A549 (cell line): Measurements from ENCODE around the gene PSG2. TPM values are rescaled to one million over a fixed set of nuclear protein-coding genes. Genes with fewer than 3 reads are reported as not detected.

ENCODE experiments used
- ATAC-seq, 2 experiments: fragments of 200-7000 bp in 1 of 2; fragments of >200 bp in 1 of 2; cut with Nextera tagmentation in 1 of 2; cut with Tn5 transposase in 1 of 2; 3 replicates each; pipeline versions ENCODE4 v1.8.0 to v1.9.1; 2018 to 2020; ENCODE audit warnings: mild to moderate bottlenecking in 1 of 2, moderate library complexity in 1 of 2
- CTCF ChIA-PET: fragments of 300-600 bp; sonication (Branson Sonifier 250); formaldehyde crosslinking; extraction: SDS; loops from one replicate; lab custom pipeline; 2021; ENCODE audit warnings: antibody characterized with exemption, inconsistent platforms; lab: Yijun Ruan, JAX
- POLR2A ChIA-PET: fragments of 350-600 bp; formaldehyde crosslinking; extraction: SDS; loops from one replicate; lab custom pipeline; 2021; ENCODE audit warnings: antibody characterized with exemption, inconsistent platforms; lab: Yijun Ruan, JAX
- DNase-seq, 2 experiments: peaks; one replicate each; pipeline versions ENCODE4 v3.0.0 to v3.0.0-alpha.2; 2011 to 2016; ENCODE audit warnings: low read depth in 1 of 2, low spot score in 1 of 2
- FAIRE-seq: peaks from 2 replicates; lab custom pipeline; 2011; peaks lifted over from hg19 to GRCh38; lab: Jason Lieb, UNC
- H3K27ac ChIP-seq, 2 experiments: fragments of >200 bp; sonication (Bioruptor Twin); formaldehyde crosslinking; 3 replicates each; pipeline ENCODE4 v1.5.1; 2016 to 2017
- H3K4me1 ChIP-seq: fragments of >200 bp; sonication (Bioruptor Twin); formaldehyde crosslinking; 3 replicates; pipeline ENCODE4 v1.6.1; 2016
- H3K4me2 ChIP-seq: fragments of >200 bp; sonication (Bioruptor Twin); formaldehyde crosslinking; 3 replicates; pipeline ENCODE4 v1.6.1; 2016
- H3K4me3 ChIP-seq: fragments of >200 bp; sonication (Bioruptor Twin); formaldehyde crosslinking; 3 replicates; pipeline ENCODE4 v1.5.1; 2016
- H3K9me3 ChIP-seq: fragments of >200 bp; sonication (Bioruptor Twin); formaldehyde crosslinking; 3 replicates; pipeline ENCODE4 v1.6.1; 2016
- BHLHE40 ChIP-seq: IDR thresholded peaks from 2 replicates; pipeline ENCODE4 v1.6.1; 2012; ENCODE audit warnings: low read depth, low read length, inconsistent platforms
- CEBPB ChIP-seq, 2 experiments: fragments of >200 bp in 1 of 2; sonication (Bioruptor Twin) in 1 of 2; formaldehyde crosslinking in 1 of 2; IDR thresholded peaks; 2 replicates each; pipeline ENCODE4 v1.6.1; 2012 to 2016
- EHF ChIP-seq: fragments of 250-450 bp; sonication (Bioruptor Pico); IDR thresholded peaks from 2 replicates; pipeline ENCODE4 v1.5.0; 2020; ENCODE audit warnings: mild to moderate bottlenecking
- ESRRA ChIP-seq: fragments of 150-350 bp; IDR thresholded peaks from 2 replicates; pipeline ENCODE4 v1.6.1; 2014; ENCODE audit warnings: mild to moderate bottlenecking, low read length, borderline replicate concordance
- FOSL2 ChIP-seq, 2 experiments: fragments of 450-650 bp in 1 of 2; fragments of >200 bp in 1 of 2; sonication (Bioruptor Twin) in 1 of 2; formaldehyde crosslinking; IDR thresholded peaks; 2 replicates each; pipeline versions ENCODE4 v1.5.0 to v1.6.1; 2016 to 2020; ENCODE audit warnings: mild to moderate bottlenecking in 1 of 2, moderate library complexity in 1 of 2
- HEYL ChIP-seq: fragments of 250-450 bp; sonication (Bioruptor Pico); IDR thresholded peaks from 2 replicates; pipeline ENCODE4 v1.8.0; 2021; ENCODE audit warnings: mild to moderate bottlenecking, moderate library complexity
- HOXB5 ChIP-seq: fragments of 250-450 bp; sonication (Bioruptor Pico); IDR thresholded peaks from 2 replicates; pipeline ENCODE4 v1.5.0; 2020; ENCODE audit warnings: mild to moderate bottlenecking, moderate library complexity
- JUN ChIP-seq, 2 experiments: fragments of >200 bp; sonication (Bioruptor Twin); formaldehyde crosslinking; IDR thresholded peaks; 2 replicates in 1 of 2; 3 replicates in 1 of 2; pipeline ENCODE4 v1.6.1; 2016 to 2017
- MAFK ChIP-seq: fragments of 450-650 bp; IDR thresholded peaks from 2 replicates; pipeline ENCODE4 v1.6.1; 2014; ENCODE audit not compliant: partially characterized antibody
- MAZ ChIP-seq: fragments of 150-350 bp; IDR thresholded peaks from 2 replicates; pipeline ENCODE4 v1.6.1; 2014; ENCODE audit warnings: antibody characterized with exemption, low read depth, low read length, borderline replicate concordance
- MYC ChIP-seq: IDR thresholded peaks from 2 replicates; pipeline ENCODE4 v1.6.1; 2012; ENCODE audit warnings: mild to moderate bottlenecking, inconsistent platforms, low read length, improper control_type of control experiment, borderline replicate concordance
- POLR2AphosphoS2 ChIP-seq: conservative IDR thresholded peaks from 2 replicates; pipeline ENCODE4 v1.6.1; 2012; ENCODE audit warnings: low read length, improper control_type of control experiment, inconsistent platforms
- RARB ChIP-seq: fragments of 250-450 bp; sonication (Bioruptor Pico); IDR thresholded peaks from 2 replicates; pipeline ENCODE4 v1.8.0; 2021; ENCODE audit warnings: mild to moderate bottlenecking, moderate library complexity
- RNF2 ChIP-seq: fragments of 200-600 bp; sonication (generic); IDR thresholded peaks from 2 replicates; pipeline ENCODE4 v1.6.1; 2016; ENCODE audit warnings: low read depth, mild to moderate bottlenecking, antibody characterized with exemption, moderate library complexity, borderline replicate concordance
- SMC3 ChIP-seq: fragments of >200 bp; sonication (Bioruptor Twin); formaldehyde crosslinking; IDR thresholded peaks from 3 replicates; pipeline ENCODE4 v1.6.1; 2018; ENCODE audit warnings: inconsistent platforms
- SREBF2 ChIP-seq: fragments of 450-650 bp; IDR thresholded peaks from 2 replicates; pipeline ENCODE4 v1.6.1; 2014; ENCODE audit warnings: mild to moderate bottlenecking, moderate library complexity
- ZC3H11A ChIP-seq: fragments of 450-650 bp; IDR thresholded peaks from 2 replicates; pipeline ENCODE4 v1.6.1; 2014; ENCODE audit warnings: antibody characterized with exemption, mild to moderate bottlenecking
- ZNF302 ChIP-seq: fragments of 250-450 bp; sonication (Bioruptor Pico); IDR thresholded peaks from 2 replicates; pipeline ENCODE4 v1.9.0; 2021; ENCODE audit warnings: inconsistent platforms, mild to moderate bottlenecking, moderate library complexity
- WGBS: methylation state at CpG from one replicate; pipeline ENCODE4 v1.1.6; 2017; ENCODE audit errors: missing lambda C conversion rate; 5-methylcytosine and 5-hydroxymethylcytosine counted together
- polyA plus RNA-seq, 4 experiments: library from polyadenylated mRNA; depleted of rRNA in 3 of 4; stranded (reverse); fragments of >200 nt; fragmentation: RNase III in 1 of 4; extraction: RNeasy Plus Mini Kit Qiagen cat#74134 plus additional on column Dnase treatment in 1 of 4; gene quantifications; 2 replicates in 3 of 4; 3 replicates in 1 of 4; pipeline ENCODE4 v1.2.3, GENCODE V29; 2011 to 2017
- TF ChIP-seq, protein P1 (sequence below): fragments of 450-650 bp; IDR thresholded peaks from 2 replicates; pipeline ENCODE4 v1.6.1; 2014; ENCODE audit warnings: antibody characterized with exemption
- TF ChIP-seq, protein P2 (sequence below): fragments of 200-600 bp; sonication (generic); IDR thresholded peaks from 2 replicates; pipeline ENCODE4 v1.6.1; 2016; ENCODE audit warnings: antibody characterized with exemption, mild to moderate bottlenecking, moderate library complexity
- TF ChIP-seq, protein P3 (sequence below): fragments of >200 bp; sonication (Bioruptor Twin); formaldehyde crosslinking; IDR thresholded peaks from 2 replicates; pipeline ENCODE4 v1.6.1; 2016
- TF ChIP-seq, protein P4 (sequence below): fragments of 250-450 bp; sonication (Bioruptor Pico); IDR thresholded peaks from 2 replicates; pipeline ENCODE4 v1.5.0; 2021; ENCODE audit warnings: mild to moderate bottlenecking, moderate library complexity, borderline replicate concordance
- TF ChIP-seq, protein P5 (sequence below): fragments of 250-450 bp; sonication (Bioruptor Pico); IDR thresholded peaks from 2 replicates; pipeline ENCODE4 v1.5.0; 2020; ENCODE audit warnings: low read depth, mild to moderate bottlenecking, moderate library complexity
- TF ChIP-seq, protein P6 (sequence below): fragments of >200 bp; sonication (Bioruptor Twin); formaldehyde crosslinking; IDR thresholded peaks from 3 replicates; pipeline ENCODE4 v1.6.1; 2016

Gene PSG2
- polyA plus RNA-seq, 2 of the 4 experiments (the other 2 are of a cell fraction), result not detected

DNA sequence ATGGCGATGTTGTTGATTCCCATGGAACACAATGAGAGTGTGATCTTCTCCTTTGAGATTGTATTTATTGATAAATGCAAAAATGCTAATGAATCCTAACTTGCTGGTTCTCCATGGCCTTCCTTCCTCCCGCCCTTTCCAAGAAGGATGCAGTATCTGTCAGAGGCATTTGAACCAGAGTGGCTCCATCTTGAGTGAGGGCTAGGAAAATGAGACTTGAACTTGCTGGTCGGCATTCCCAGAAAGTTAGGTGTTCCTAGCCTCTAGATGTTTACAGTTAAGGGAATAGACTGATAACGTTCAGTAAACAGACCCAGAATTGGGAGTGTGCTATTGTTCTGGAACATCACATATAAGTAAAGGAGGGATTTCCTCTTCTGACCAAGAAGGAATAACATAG lies 44.2 kb upstream of the PSG2 start (continued):
- TF ChIP-seq MAZ, result no peak
- TF ChIP-seq, protein P1, sequence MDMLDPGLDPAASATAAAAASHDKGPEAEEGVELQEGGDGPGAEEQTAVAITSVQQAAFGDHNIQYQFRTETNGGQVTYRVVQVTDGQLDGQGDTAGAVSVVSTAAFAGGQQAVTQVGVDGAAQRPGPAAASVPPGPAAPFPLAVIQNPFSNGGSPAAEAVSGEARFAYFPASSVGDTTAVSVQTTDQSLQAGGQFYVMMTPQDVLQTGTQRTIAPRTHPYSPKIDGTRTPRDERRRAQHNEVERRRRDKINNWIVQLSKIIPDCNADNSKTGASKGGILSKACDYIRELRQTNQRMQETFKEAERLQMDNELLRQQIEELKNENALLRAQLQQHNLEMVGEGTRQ, result no peak
- TF ChIP-seq, protein P2, sequence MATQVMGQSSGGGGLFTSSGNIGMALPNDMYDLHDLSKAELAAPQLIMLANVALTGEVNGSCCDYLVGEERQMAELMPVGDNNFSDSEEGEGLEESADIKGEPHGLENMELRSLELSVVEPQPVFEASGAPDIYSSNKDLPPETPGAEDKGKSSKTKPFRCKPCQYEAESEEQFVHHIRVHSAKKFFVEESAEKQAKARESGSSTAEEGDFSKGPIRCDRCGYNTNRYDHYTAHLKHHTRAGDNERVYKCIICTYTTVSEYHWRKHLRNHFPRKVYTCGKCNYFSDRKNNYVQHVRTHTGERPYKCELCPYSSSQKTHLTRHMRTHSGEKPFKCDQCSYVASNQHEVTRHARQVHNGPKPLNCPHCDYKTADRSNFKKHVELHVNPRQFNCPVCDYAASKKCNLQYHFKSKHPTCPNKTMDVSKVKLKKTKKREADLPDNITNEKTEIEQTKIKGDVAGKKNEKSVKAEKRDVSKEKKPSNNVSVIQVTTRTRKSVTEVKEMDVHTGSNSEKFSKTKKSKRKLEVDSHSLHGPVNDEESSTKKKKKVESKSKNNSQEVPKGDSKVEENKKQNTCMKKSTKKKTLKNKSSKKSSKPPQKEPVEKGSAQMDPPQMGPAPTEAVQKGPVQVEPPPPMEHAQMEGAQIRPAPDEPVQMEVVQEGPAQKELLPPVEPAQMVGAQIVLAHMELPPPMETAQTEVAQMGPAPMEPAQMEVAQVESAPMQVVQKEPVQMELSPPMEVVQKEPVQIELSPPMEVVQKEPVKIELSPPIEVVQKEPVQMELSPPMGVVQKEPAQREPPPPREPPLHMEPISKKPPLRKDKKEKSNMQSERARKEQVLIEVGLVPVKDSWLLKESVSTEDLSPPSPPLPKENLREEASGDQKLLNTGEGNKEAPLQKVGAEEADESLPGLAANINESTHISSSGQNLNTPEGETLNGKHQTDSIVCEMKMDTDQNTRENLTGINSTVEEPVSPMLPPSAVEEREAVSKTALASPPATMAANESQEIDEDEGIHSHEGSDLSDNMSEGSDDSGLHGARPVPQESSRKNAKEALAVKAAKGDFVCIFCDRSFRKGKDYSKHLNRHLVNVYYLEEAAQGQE, result no peak
- TF ChIP-seq, protein P3, sequence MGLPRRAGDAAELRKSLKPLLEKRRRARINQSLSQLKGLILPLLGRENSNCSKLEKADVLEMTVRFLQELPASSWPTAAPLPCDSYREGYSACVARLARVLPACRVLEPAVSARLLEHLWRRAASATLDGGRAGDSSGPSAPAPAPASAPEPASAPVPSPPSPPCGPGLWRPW, result no peak
- TF ChIP-seq, protein P4, sequence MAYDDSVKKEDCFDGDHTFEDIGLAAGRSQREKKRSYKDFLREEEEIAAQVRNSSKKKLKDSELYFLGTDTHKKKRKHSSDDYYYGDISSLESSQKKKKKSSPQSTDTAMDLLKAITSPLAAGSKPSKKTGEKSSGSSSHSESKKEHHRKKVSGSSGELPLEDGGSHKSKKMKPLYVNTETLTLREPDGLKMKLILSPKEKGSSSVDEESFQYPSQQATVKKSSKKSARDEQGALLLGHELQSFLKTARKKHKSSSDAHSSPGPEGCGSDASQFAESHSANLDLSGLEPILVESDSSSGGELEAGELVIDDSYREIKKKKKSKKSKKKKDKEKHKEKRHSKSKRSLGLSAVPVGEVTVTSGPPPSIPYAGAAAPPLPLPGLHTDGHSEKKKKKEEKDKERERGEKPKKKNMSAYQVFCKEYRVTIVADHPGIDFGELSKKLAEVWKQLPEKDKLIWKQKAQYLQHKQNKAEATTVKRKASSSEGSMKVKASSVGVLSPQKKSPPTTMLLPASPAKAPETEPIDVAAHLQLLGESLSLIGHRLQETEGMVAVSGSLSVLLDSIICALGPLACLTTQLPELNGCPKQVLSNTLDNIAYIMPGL (CRISPR knock-in tag), result no peak
- no peak for TF ChIP-seq JUN (IDR thresholded peaks at IDR 0.05)
- TF ChIP-seq HEYL (CRISPR knock-in tag), result no peak
- TF ChIP-seq MAFK, result no peak
- TF ChIP-seq RNF2, result no peak
- TF ChIP-seq SMC3, result no peak
- TF ChIP-seq HOXB5 (CRISPR knock-in tag), result peak; percentile 56; the same call in 1 of the 2 replicates
- no peak for TF ChIP-seq ESRRA
- TF ChIP-seq ZNF302 (CRISPR knock-in tag), result no peak
- no peak for TF ChIP-seq SREBF2
- TF ChIP-seq, protein P5, sequence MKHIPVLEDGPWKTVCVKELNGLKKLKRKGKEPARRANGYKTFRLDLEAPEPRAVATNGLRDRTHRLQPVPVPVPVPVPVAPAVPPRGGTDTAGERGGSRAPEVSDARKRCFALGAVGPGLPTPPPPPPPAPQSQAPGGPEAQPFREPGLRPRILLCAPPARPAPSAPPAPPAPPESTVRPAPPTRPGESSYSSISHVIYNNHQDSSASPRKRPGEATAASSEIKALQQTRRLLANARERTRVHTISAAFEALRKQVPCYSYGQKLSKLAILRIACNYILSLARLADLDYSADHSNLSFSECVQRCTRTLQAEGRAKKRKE, result peak; percentile 89; the same call in 1 of the 2 replicates
- TF ChIP-seq MYC, result no peak
- TF ChIP-seq BHLHE40, result no peak

DNA sequence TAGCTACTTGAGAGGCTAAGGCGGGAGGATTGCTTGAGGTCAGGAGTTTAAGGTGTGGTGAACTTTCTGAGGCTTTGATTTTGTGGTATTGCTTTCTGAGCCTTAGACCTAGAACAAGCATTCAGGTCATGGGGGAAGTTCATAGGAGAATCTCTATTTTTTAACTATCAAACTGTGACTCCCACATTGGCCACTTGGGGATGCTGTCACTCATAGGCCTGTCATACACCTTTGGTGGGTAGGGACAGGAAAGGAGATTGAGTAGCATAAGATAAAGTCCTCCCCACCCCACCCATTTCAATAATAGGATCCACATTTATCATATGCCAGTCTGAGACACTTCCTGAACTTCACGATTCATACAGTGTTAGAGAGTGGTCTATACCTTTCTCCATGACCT lies 41.9 kb upstream of the PSG2 start:
- ATAC-seq (no peak), DNase-seq (no peak), FAIRE-seq (no peak)
- H3K4me3 ChIP-seq, result no peak overlapping the region
- H3K9me3 ChIP-seq, result no peaks in the 10 kb centered on the region
- H3K4me2 ChIP-seq, result no peak overlapping the region
- POLR2A ChIA-PET, result no interaction called here
- CTCF ChIA-PET, result no interaction called here
- peak overlapping the region in 1 of 2 experiments; percentile 25; a peak in 1 of 6 replicates for H3K27ac ChIP-seq
- H3K4me1 ChIP-seq, result peaks cover 40% of the 10 kb centered on the region
- 67% methylated on average over 2 of the region's 2 CpGs for WGBS
- TF ChIP-seq EHF (CRISPR knock-in tag), result no peak
- no peak for TF ChIP-seq RARB (CRISPR knock-in tag)
- no peak for TF ChIP-seq POLR2AphosphoS2
- no peak for TF ChIP-seq CEBPB (IDR thresholded peaks at IDR 0.05)
- TF ChIP-seq FOSL2 (IDR thresholded peaks at IDR 0.05), result no peak
- no peak for TF ChIP-seq FOSL2 (CRISPR knock-in tag; IDR thresholded peaks at IDR 0.05)
- TF ChIP-seq ZC3H11A, result no peak
- TF ChIP-seq, protein P6, sequence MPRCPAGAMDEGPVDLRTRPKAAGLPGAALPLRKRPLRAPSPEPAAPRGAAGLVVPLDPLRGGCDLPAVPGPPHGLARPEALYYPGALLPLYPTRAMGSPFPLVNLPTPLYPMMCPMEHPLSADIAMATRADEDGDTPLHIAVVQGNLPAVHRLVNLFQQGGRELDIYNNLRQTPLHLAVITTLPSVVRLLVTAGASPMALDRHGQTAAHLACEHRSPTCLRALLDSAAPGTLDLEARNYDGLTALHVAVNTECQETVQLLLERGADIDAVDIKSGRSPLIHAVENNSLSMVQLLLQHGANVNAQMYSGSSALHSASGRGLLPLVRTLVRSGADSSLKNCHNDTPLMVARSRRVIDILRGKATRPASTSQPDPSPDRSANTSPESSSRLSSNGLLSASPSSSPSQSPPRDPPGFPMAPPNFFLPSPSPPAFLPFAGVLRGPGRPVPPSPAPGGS, result no peak
